Measurements from ENCODE around the gene PPP2R3B. TPM values are rescaled to one million over a fixed set of nuclear protein-coding genes. Genes with fewer than 3 reads are reported as not detected.

Gene PPP2R3B
- total RNA-seq, 2 experiments from 2014 or later, result 12.1 to 14.0 TPM

DNA sequence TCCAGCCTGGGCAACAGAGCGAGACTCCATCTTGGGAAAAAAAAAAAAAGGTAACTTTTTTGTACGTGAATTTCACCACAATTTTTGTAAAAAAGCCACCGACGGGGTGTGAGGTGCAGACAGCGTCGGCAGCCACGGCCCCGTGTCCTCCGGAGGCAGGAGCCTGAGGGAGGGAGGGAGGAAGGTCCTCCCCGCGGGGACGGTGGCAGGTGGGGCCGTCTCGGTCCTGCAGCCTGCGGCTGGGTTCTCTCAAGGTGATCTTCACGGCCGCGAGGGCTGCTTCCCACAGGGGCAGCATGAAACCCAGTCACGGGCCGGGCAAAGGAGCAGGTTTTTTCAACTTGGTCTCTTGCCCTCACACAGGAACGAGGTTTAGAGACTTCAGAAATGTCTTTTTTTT, 91.6 kb downstream of the PPP2R3B start:
- H3K27me3 Mint-ChIP-seq, result no peaks in the 10 kb centered on the region

DNA sequence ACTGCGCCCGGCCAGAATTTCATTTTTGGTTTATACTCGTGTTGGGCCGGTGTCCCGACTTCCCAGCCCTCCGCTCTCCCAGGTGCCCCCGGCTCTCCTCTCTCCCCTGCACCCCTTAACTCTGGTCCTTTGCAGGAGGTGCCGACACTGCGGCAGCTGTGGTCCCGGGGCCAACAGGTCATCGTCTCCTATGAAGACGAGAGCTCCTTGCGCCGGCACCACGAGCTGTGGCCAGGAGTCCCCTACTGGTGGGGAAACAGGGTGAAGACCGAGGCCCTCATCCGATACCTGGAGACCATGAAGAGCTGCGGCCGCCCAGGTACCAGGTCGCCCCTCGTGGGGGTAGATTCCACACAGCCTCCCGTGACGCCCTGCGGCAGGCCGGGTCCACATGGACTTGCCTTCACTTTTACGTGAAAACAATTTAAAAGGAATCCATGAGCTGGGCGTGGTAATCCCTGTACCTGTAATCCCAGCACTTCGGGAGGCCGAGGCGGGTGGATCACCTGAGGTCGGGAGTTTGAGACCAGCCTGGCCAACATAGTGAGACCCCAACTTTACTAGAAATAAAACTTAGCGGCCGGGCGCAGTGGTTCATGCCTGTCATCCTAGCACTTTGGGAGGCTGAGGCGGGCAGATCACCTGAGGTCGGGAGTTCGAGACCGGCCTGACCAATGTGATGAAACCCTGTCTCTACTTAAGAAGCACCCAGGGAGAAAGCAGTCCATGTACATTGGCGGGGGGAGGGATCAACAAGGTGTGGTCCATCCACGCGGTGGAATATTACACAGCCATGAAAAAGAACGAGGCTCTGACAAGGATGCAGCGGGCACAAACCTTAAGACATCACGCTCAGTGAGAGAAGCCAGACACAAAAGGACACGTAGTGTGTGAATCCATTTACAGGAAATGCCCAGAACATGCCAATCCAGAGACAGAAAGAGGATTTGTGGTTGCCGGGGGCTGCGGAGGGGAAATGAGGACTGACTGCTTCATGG, 93.5 kb downstream of the PPP2R3B start:
- Histone ChIP-seq H3K36me3 (ENCODE audit: insufficient read depth, low read length) (peaks cover 17% of the 10 kb centered on the region), H3K27ac (ENCODE audit: low read depth in 1 of 2, low read length in 2 of 2) (no peak overlapping the region), H3K4me3 (ENCODE audit: low read length) (no peak overlapping the region), H3K9me3 (ENCODE audit: control insufficient read depth in 1 of 2, insufficient read depth in 1 of 2, low read length in 2 of 2) (peaks cover 0 to 9% of the 10 kb centered on the region in 2 experiments), H3K27me3 (ENCODE audit: control insufficient read depth in 1 of 2, insufficient read depth in 2 of 2, low read length in 2 of 2) (no peaks in the 10 kb centered on the region), H3K4me1 (ENCODE audit: insufficient read depth, low read length) (no peaks in the 10 kb centered on the region)
- ChIA-PET CTCF (no interaction called here), POLR2A (no interaction called here)
- Mint-ChIP-seq H3K4me1 (ENCODE audit: low read depth) (no peaks in the 10 kb centered on the region), H3K36me3 (ENCODE audit: low read depth) (peaks cover 50% of the 10 kb centered on the region), H3K27ac (no peak overlapping the region), H3K4me3 (no peak overlapping the region), H3K27me3 (no peaks in the 10 kb centered on the region), H3K9me3 (no peaks in the 10 kb centered on the region)
- no peak for ATAC-seq (ENCODE audit: poor library complexity)
- intact Hi-C loops (cut with DNase I, micrococcal nuclease), result no loop called here
- no peak for DNase-seq
- TF ChIP-seq CTCF (IDR thresholded peaks at IDR 0.05), result no peak

More for the DNA sequence above, 91.6 kb downstream of the PPP2R3B start:
- Histone ChIP-seq H3K27ac (ENCODE audit: low read depth in 1 of 2, low read length in 2 of 2) (no peak overlapping the region), H3K4me3 (ENCODE audit: low read length) (no peak overlapping the region), H3K9me3 (ENCODE audit: control insufficient read depth in 1 of 2, insufficient read depth in 1 of 2, low read length in 2 of 2) (peaks cover 0 to 9% of the 10 kb centered on the region in 2 experiments), H3K27me3 (ENCODE audit: control insufficient read depth in 1 of 2, insufficient read depth in 2 of 2, low read length in 2 of 2) (no peaks in the 10 kb centered on the region), H3K36me3 (ENCODE audit: insufficient read depth, low read length) (peaks cover 17% of the 10 kb centered on the region), H3K4me1 (ENCODE audit: insufficient read depth, low read length) (no peaks in the 10 kb centered on the region)
- Mint-ChIP-seq H3K27ac (no peak overlapping the region), H3K4me3 (no peak overlapping the region), H3K36me3 (ENCODE audit: low read depth) (peaks cover 56% of the 10 kb centered on the region), H3K4me1 (ENCODE audit: low read depth) (no peaks in the 10 kb centered on the region), H3K9me3 (no peaks in the 10 kb centered on the region)
- POLR2A ChIA-PET, result no interaction called here
- no peak for TF ChIP-seq CTCF (IDR thresholded peaks at IDR 0.05)
- no peak for DNase-seq
- CTCF ChIA-PET, result no interaction called here
- intact Hi-C loops (cut with DNase I, micrococcal nuclease), result no loop called here
- ATAC-seq (ENCODE audit: poor library complexity), result no peak

DNA sequence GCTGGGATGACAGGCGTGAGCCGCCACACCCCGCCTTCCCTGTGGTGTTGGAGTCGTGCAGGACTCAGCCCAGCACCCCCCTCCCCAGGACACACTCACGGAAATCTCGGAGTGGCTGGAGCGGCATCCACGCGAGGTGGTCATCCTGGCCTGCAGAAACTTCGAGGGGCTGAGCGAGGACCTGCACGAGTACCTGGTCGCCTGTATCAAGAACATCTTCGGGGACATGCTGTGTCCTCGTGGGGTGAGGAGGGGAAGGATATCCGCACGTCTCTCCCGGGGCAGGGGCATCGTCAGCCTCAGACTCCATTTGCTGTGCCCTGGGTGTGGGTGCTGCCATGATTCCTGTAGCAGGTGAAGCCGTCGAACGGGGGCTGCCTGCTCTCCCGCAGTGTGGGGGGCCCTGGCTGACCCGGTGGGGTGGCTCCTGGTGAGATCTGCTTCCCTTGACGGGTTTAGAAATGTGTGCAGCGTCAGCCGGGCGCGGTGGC, 95.3 kb downstream of the PPP2R3B start:
- H3K27me3 ChIP-seq (ENCODE audit: control insufficient read depth in 1 of 2, insufficient read depth in 2 of 2, low read length in 2 of 2), result no peaks in the 10 kb centered on the region
- ATAC-seq (ENCODE audit: poor library complexity) (no peak), DNase-seq (no peak)
- ChIA-PET POLR2A (no interaction called here), CTCF (no interaction called here)
- TF ChIP-seq CTCF (IDR thresholded peaks at IDR 0.05), result no peak
- H3K4me3 Mint-ChIP-seq, result no peak overlapping the region
- no peaks in the 10 kb centered on the region for H3K4me1 ChIP-seq (ENCODE audit: insufficient read depth, low read length)
- H3K9me3 ChIP-seq (ENCODE audit: control insufficient read depth in 1 of 2, insufficient read depth in 1 of 2, low read length in 2 of 2), result peaks cover 0 to 9% of the 10 kb centered on the region in 2 experiments
- no peak overlapping the region for H3K4me3 ChIP-seq (ENCODE audit: low read length)
- no peaks in the 10 kb centered on the region for H3K27me3 Mint-ChIP-seq
- no peaks in the 10 kb centered on the region for H3K4me1 Mint-ChIP-seq (ENCODE audit: low read depth)
- H3K27ac ChIP-seq (ENCODE audit: low read depth in 1 of 2, low read length in 2 of 2), result no peak overlapping the region
- no peaks in the 10 kb centered on the region for H3K9me3 Mint-ChIP-seq
- H3K36me3 ChIP-seq (ENCODE audit: insufficient read depth, low read length), result peaks cover 17% of the 10 kb centered on the region
- H3K36me3 Mint-ChIP-seq (ENCODE audit: low read depth), result peaks cover 51% of the 10 kb centered on the region
- no peak overlapping the region for H3K27ac Mint-ChIP-seq
- intact Hi-C loops (cut with DNase I, micrococcal nuclease), result no loop called here
